Thymus (tissue), 11 donors: Measurements from ENCODE around the gene ZBTB5. TPM values are rescaled to one million over a fixed set of nuclear protein-coding genes. Genes with fewer than 3 reads are reported as not detected.
A peak's percentile ranks its signal among the peaks of the same experiment; 100 is the strongest.

Experiments used
- DNase-seq, 9 donors: peaks; one replicate each; pipeline ENCODE4 v3.0.0-alpha.2; 2013; ENCODE audit warnings: low spot score in 9 of 9, low read depth in 6 of 9, missing footprints in 1 of 9
- H3K27ac ChIP-seq, 2 donors: one replicate each; pipeline ENCODE4 v1.5.1; 2013; ENCODE audit warnings: control low read depth in 1 of 2, low read depth in 1 of 2, low read length in 1 of 2, mild to moderate bottlenecking in 1 of 2, moderate library complexity in 1 of 2
- H3K27me3 ChIP-seq, 2 donors: one replicate each; pipeline ENCODE4 v1.5.1; 2013; ENCODE audit warnings: low read length in 1 of 2; ENCODE audit not compliant: control insufficient read depth in 2 of 2, insufficient read depth in 1 of 2
- H3K36me3 ChIP-seq, 2 donors: one replicate each; pipeline ENCODE4 v1.5.1; 2013; ENCODE audit warnings: low read length in 1 of 2, mild to moderate bottlenecking in 1 of 2, moderate library complexity in 1 of 2; ENCODE audit not compliant: control insufficient read depth in 2 of 2, insufficient read depth in 2 of 2
- H3K4me1 ChIP-seq, 2 donors: one replicate each; pipeline ENCODE4 v1.5.1; 2013; ENCODE audit warnings: low read length in 2 of 2; ENCODE audit not compliant: control insufficient read depth in 2 of 2, insufficient read depth in 2 of 2
- H3K4me3 ChIP-seq, 2 donors: one replicate each; pipeline ENCODE4 v1.5.1; 2013; ENCODE audit warnings: low read length in 2 of 2, control low read depth in 1 of 2, mild to moderate bottlenecking in 1 of 2
- H3K9me3 ChIP-seq, 2 donors: one replicate each; pipeline ENCODE4 v1.5.1; 2013; ENCODE audit warnings: low read length in 1 of 2, mild to moderate bottlenecking in 1 of 2; ENCODE audit not compliant: control insufficient read depth in 2 of 2, insufficient read depth in 1 of 2
- WGBS: extraction: QIAGEN DNeasy Blood & Tissue Kit; methylation state at CpG from one replicate; pipeline ENCODE4 v1.1.7; 2013; 5-methylcytosine and 5-hydroxymethylcytosine counted together
- polyA plus RNA-seq: library from polyadenylated mRNA; stranded (reverse); fragments of 200-250 nt; gene quantifications from one replicate; pipeline ENCODE4 v1.2.3, GENCODE V29; 2013
- total RNA-seq: library from RNA; stranded (reverse); fragments of 120-200 nt; gene quantifications from one replicate; pipeline ENCODE4 v1.2.4, GENCODE V29; 2013
- donor health status: healthy.

ZBTB5 gene
- total and polyA plus RNA-seq, 2 donors = 8.0 to 10.9 TPM

DNA sequence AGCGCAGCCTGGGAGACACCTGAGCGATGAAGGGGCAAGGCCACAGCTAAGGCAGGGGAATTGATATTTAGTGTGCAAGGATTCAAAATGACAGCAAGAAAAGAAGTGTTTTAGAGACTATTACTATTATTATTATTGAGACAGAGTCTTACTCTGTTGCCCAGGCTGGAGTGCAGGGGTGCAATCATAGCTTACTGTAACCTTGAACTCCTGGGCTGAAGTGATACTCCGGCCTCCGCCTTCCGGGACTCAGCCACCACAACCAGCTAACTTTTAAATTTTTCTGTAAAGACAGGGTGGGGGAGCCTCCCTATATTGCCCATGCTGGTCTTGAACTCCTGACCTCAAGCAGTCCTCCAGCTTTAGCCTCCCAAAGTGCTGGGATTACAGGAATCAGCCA is 46.0 kb downstream of the ZBTB5 start:
- H3K27me3 ChIP-seq = peaks cover 0 to 3% of the 10 kb centered on the region in 2 donors
- WGBS = 97% methylated on average over 5 of the region's 5 CpGs
- H3K4me3 ChIP-seq = no peak overlapping the region
- peaks cover 14 to 25% of the 10 kb centered on the region in 2 donors for H3K4me1 ChIP-seq
- no peak overlapping the region for H3K27ac ChIP-seq
- peaks cover 0 to 3% of the 10 kb centered on the region in 2 donors for H3K36me3 ChIP-seq
- H3K9me3 ChIP-seq = peaks cover 0 to 2% of the 10 kb centered on the region in 2 donors
- no peak for DNase-seq

DNA sequence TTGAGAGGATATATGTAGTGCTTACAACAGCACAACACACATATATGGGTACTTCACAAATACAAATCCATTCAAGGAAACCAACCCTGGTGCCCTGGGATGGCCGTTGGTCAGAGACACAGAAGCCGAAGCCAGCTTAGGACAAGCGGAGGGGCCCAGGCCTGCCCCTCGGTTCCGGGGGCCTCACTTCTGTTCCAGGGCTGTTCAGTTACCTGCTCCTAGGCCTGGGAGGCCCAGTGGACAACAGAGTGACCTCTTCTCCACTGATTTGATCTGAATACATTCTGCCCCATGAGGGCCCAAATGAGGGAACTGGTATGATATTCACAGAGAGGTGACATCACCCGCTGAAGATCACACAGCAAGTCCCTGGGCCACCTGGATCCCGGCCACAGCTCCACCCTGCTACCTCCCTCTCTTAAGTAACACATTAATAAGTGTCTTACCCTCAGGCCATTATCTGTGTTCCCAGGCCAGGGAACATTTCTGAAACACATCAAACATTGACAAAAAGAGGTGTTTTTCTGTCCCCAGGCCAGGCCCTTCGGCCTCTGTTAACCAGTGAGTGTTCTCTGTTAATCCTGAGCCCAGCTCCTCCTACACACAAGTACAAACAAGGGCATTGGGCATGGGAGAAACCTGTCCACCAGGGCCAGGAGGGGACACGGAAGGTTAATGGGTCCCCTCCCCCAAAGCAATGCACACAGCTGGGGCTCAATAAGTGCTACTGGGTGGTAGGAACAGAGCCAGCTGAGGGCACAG is 47.2 kb downstream of the ZBTB5 start:
- no peak for DNase-seq
- peaks cover 4 to 16% of the 10 kb centered on the region in 2 donors for H3K4me1 ChIP-seq
- H3K27ac ChIP-seq = no peak overlapping the region
- peaks cover 0 to 2% of the 10 kb centered on the region in 2 donors for H3K9me3 ChIP-seq
- peaks cover 0 to 3% of the 10 kb centered on the region in 2 donors for H3K36me3 ChIP-seq
- H3K4me3 ChIP-seq = no peak overlapping the region
- WGBS = 97% methylated on average over 9 of the region's 9 CpGs
- H3K27me3 ChIP-seq = peaks cover 0 to 3% of the 10 kb centered on the region in 2 donors

DNA sequence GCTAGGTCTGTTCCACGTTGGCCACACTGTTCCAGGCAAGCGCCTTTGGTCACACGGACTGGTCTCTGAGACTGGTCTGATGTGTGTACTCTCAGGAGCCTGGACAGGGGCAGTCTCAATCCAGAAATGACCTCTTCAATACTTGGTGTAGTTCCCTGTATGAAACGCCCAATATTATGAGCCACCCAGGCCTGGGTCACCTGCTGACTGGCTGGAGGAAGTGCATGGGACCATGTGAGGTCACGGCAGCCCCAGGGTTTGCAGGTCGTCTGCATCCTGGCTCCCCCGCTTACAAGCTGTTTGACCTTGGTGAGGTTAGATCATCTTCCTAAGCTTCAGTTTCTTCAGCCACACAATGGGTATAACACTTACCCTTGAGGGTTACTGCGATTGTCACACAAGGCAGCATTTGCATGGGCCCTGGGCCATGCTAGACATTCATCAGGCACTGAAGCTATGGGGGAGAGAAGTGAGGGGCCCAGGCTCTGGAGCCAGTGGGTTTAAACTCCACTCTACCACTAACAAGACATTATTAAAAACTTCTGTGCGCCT is 47.9 kb downstream of the ZBTB5 start:
- Histone ChIP-seq H3K4me3 (no peak overlapping the region), H3K9me3 (no peaks in the 10 kb centered on the region), H3K27ac (no peak overlapping the region), H3K4me1 (peaks cover 4 to 15% of the 10 kb centered on the region in 2 donors), H3K27me3 (peaks cover 0 to 3% of the 10 kb centered on the region in 2 donors), H3K36me3 (peaks cover 0 to under 1% of the 10 kb centered on the region in 2 donors)
- WGBS = 96% methylated on average over 9 of the region's 9 CpGs
- DNase-seq = no peak

DNA sequence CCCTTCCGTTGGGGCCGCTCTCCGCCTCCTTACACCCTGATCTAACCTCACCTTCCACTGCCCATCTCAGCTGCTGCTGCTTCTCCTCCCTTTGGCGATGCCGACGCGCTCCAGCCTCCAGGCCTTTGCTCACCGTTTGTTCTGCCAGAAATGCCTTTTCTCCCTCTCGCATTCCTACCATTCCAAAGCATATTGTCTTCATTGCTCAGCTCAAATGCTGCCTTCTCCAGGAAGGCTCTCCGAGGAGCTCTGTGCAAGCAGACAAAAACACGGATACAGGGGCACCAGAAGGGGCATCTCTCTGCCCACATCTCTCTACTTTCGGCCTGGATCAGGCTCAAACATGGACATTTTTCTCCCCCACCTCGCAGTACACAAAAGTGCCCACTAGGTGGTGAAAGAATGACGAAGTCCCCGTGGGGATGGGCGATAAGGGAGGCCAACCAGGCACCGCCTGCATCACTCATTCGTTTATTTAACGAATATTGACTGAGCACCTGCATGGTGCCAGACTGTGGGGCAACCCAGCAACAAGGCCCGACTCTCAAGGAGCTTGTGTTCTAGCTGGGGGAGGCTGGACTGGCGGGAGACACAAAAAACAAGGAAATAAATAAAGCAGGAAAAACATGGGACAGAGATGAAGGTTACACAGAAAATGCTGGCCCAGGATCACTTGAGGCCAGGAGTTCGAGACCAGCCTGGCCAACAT is 50.1 kb downstream of the ZBTB5 start:
- H3K27me3 ChIP-seq = peaks cover 0 to 3% of the 10 kb centered on the region in 2 donors
- peaks cover 0 to 25% of the 10 kb centered on the region in 2 donors for H3K4me1 ChIP-seq
- no peak overlapping the region for H3K4me3 ChIP-seq
- no peak overlapping the region for H3K27ac ChIP-seq
- H3K9me3 ChIP-seq = no peaks in the 10 kb centered on the region
- WGBS = 41% methylated on average over 22 of the region's 22 CpGs
- H3K36me3 ChIP-seq = no peaks in the 10 kb centered on the region
- DNase-seq = peak in 8 of 9 donors; percentile 48 to 83 (median 63)

DNA sequence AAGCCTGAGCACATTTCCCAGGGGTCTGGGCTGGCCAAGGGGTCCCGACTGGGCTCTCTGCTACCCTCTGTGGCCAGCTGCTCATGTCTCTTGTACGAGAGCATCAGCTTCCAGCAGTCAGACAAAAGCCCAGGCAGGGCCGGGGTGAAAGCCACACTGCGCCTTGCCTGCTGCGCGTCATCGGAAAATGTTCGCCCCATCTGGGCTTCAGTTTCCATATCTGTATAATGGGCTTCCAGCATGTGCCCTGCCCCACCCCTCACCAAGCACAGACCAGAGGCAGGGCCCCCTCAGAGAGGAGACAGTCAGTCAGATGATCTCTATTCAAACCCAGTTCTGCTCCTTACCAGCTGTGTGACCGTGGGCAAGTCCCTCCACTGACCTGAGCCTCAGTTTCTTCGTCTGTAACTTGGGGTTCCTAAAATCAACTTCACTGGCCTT is 50.7 kb downstream of the ZBTB5 start:
- Histone ChIP-seq H3K27me3 (peaks cover 0 to 3% of the 10 kb centered on the region in 2 donors), H3K36me3 (no peaks in the 10 kb centered on the region), H3K4me3 (no peak overlapping the region), H3K9me3 (no peaks in the 10 kb centered on the region), H3K4me1 (peaks cover 0 to 31% of the 10 kb centered on the region in 2 donors), H3K27ac (no peak overlapping the region)
- no peak for DNase-seq
- 95% methylated on average over 10 of the region's 10 CpGs for WGBS

DNA sequence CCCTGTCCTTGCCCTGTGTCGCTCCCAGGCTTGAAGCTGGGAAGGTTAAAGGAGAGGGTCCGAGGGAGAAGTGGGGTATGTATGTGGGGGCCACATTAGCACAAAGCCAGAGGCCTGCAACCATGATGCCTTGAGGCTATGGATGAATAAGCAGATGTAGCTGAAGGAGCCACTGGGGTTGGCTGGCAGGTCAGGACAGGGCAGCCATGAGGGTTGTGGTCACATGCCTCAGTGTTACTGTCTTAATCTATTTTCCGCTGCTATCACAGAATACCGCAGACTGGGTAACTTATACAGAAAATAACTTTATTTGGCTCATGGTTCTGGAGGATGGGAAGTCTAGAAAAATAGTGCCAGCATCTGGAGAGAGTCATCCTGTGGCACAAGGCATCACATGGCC is 51.9 kb downstream of the ZBTB5 start:
- Histone ChIP-seq H3K27me3 (peaks cover 0 to 3% of the 10 kb centered on the region in 2 donors), H3K4me1 (peaks cover 0 to 40% of the 10 kb centered on the region in 2 donors), H3K9me3 (no peaks in the 10 kb centered on the region), H3K4me3 (no peak overlapping the region), H3K27ac (no peak overlapping the region), H3K36me3 (no peaks in the 10 kb centered on the region)
- over 99% methylated on average over 4 of the region's 4 CpGs for WGBS
- DNase-seq = no peak

DNA sequence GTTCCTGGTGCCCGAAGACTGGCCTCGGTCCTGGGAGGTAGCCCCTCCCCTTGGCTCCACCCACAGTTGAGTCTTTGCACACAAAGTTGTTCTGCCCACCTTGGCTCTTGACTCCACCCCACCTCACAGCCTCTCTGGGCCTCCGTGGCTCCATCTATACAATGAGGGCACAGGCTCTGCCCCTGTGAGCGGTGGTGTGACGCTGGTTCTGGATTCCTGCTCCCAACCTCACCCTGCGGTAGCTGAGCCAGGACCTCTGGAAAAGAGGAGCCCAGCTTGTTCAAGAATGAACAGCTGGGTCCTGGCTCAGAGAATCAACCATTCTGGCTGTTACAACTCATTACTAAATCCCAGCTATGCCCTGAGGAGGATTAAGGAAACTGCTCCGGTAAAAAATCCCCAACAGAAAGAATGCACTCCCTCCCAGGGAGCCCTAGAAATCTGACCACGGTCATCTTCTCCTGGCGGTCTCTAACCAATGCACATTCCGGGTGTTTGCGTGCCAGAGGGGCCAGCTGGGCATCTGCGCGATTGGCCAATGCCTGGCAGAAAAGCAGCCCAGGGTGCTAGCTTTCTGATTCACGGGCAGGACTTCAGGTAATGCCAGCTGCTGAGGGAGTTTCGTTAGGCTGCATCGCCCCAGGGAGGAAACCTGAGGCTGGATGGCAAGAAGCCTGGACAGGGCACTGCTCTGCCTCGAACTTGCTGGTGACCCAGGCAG is 52.7 kb downstream of the ZBTB5 start:
- WGBS = 95% methylated on average over 17 of the region's 17 CpGs
- no peaks in the 10 kb centered on the region for H3K9me3 ChIP-seq
- H3K27ac ChIP-seq = no peak overlapping the region
- H3K27me3 ChIP-seq = peaks cover 0 to 3% of the 10 kb centered on the region in 2 donors
- H3K36me3 ChIP-seq = no peaks in the 10 kb centered on the region
- H3K4me1 ChIP-seq = peaks cover 0 to 40% of the 10 kb centered on the region in 2 donors
- no peak overlapping the region for H3K4me3 ChIP-seq
- DNase-seq = no peak

DNA sequence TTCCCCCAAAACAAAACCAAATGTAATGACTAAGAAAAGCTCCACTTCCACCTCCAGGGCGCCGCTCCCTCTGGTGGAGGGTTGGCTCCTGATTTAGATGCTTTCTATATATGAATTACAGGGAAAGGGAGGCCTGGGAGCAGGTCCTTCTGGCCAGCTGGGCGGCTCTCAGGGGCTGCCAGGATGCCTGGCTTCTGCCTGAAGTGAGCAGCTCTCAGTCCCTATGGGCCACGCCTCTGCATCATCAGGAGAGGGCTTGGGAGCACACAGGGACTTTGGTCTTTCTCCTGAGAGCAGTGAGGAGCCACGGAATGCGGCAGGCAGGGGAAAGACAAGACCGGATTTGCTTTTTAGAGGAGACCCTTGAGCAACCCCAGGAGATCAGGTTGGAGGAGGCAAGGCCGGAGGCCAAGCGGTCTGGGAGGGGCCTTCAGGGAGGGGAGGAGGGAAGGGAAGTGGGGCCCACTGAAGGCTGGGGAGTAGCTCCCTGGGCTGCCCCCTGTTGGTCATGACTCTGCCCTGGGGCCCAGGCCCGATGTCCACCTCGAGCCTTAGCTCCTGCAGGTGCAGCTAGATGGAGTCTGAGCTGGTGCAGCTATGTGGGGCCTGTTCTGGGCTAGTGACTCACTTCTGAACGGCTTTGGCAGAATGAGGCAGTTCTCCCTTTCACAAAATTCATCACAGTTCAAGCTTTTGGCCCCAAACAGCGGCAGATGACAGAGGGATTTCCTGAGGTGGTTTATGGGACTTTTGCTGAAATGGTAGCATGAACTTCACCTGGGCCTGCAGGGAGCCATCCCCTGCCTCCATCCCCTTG is 54.1 kb downstream of the ZBTB5 start:
- WGBS = 86% methylated on average over 13 of the region's 13 CpGs
- Histone ChIP-seq H3K4me3 (no peak overlapping the region), H3K9me3 (no peaks in the 10 kb centered on the region), H3K36me3 (no peaks in the 10 kb centered on the region), H3K27me3 (peaks cover 0 to 3% of the 10 kb centered on the region in 2 donors), H3K4me1 (peaks cover 0 to 40% of the 10 kb centered on the region in 2 donors), H3K27ac (no peak overlapping the region)
- peak in 1 of 9 donors; percentile 22 for DNase-seq
